Neural progenitor cell (in vitro differentiated cells): ENCODE data around the gene CNIH2. TPM values are rescaled to one million over a fixed set of nuclear protein-coding genes. Genes with fewer than 3 reads are reported as not detected.
A peak's percentile ranks its signal among the peaks of the same experiment; 100 is the strongest.
"Not testable (repeated sequence)": the region's sequence is repeated elsewhere in the genome, so short reads cannot be mapped to it uniquely, and the experiment has no call there.

ENCODE experiments used
- DNase-seq: peaks from one replicate; pipeline ENCODE4 v3.0.0-alpha.2; 2016; ENCODE audit warnings: low spot score
- H2AFZ ChIP-seq: fragments of 200-600 bp; sonication (generic); replicated peaks from 2 replicates; pipeline ENCODE4 v1.6.1; 2016; ENCODE audit warnings: antibody characterized with exemption
- H3F3A ChIP-seq: fragments of 200-600 bp; sonication (generic); 2 replicates; pipeline ENCODE4 v1.6.1; 2016; ENCODE audit warnings: antibody characterized with exemption, low read depth
- H3K27ac ChIP-seq: fragments of 200-600 bp; sonication (generic); 2 replicates; pipeline ENCODE4 v1.5.1; 2016; ENCODE audit warnings: mild to moderate bottlenecking
- H3K27me3 ChIP-seq: fragments of 200-600 bp; sonication (generic); 2 replicates; pipeline ENCODE4 v1.6.1; 2016; ENCODE audit warnings: mild to moderate bottlenecking, moderate library complexity
- H3K36me3 ChIP-seq: fragments of 200-600 bp; sonication (generic); 2 replicates; pipeline ENCODE4 v1.5.1; 2016
- H3K4me1 ChIP-seq: fragments of 200-600 bp; sonication (generic); 2 replicates; pipeline ENCODE4 v1.6.1; 2016; ENCODE audit warnings: mixed run types
- H3K4me2 ChIP-seq: fragments of 200-600 bp; sonication (generic); 2 replicates; pipeline ENCODE4 v1.6.1; 2016
- H3K4me3 ChIP-seq: fragments of 200-600 bp; sonication (generic); 2 replicates; pipeline ENCODE4 v1.5.1; 2016
- H3K79me2 ChIP-seq: fragments of 200-600 bp; sonication (generic); 2 replicates; pipeline ENCODE4 v1.6.1; 2016; ENCODE audit warnings: low read depth
- H3K9ac ChIP-seq: fragments of 200-600 bp; sonication (generic); 2 replicates; pipeline ENCODE4 v1.6.1; 2016
- H3K9me3 ChIP-seq: fragments of 200-600 bp; sonication (generic); 2 replicates; pipeline ENCODE4 v1.5.1; 2016; ENCODE audit warnings: low read depth
- H4K20me1 ChIP-seq: fragments of 200-600 bp; sonication (generic); 2 replicates; pipeline ENCODE4 v1.6.1; 2016; ENCODE audit warnings: low read depth
- H3K27ac Mint-ChIP-seq: 3 replicates; pipeline ENCODE4 v1.8.0; 2021; ENCODE audit warnings: mixed read lengths
- H3K27me3 Mint-ChIP-seq: 2 replicates; pipeline ENCODE4 v1.8.0; 2022; ENCODE audit warnings: low read depth, mild to moderate bottlenecking, inconsistent platforms, moderate library complexity, mixed read lengths; ENCODE audit not compliant: insufficient read depth
- H3K36me3 Mint-ChIP-seq: 3 replicates; pipeline ENCODE4 v1.8.0; 2021; ENCODE audit warnings: mixed read lengths
- H3K4me1 Mint-ChIP-seq: 3 replicates; pipeline ENCODE4 v1.8.0; 2021; ENCODE audit warnings: mixed read lengths
- H3K4me3 Mint-ChIP-seq: 3 replicates; pipeline ENCODE4 v1.8.0; 2021; ENCODE audit warnings: mild to moderate bottlenecking, moderate library complexity, mixed read lengths
- H3K9me3 Mint-ChIP-seq: 3 replicates; pipeline ENCODE4 v1.8.0; 2020; ENCODE audit warnings: mixed read lengths
- CTCF ChIP-seq: fragments of 200-600 bp; sonication (generic); IDR thresholded peaks from 2 replicates; pipeline ENCODE4 v1.5.1; 2017; ENCODE audit warnings: antibody characterized with exemption, mild to moderate bottlenecking
- EZH2 ChIP-seq: fragments of 200-600 bp; sonication (generic); IDR thresholded peaks from 2 replicates; pipeline ENCODE4 v1.6.1; 2017; ENCODE audit warnings: antibody characterized with exemption, mild to moderate bottlenecking, moderate library complexity
- EZH2phosphoT487 ChIP-seq: fragments of 200-600 bp; sonication (generic); IDR thresholded peaks from 2 replicates; pipeline ENCODE4 v1.6.1; 2017; ENCODE audit warnings: antibody characterized with exemption
- total RNA-seq: library from RNA; depleted of rRNA; stranded (reverse); fragments of >200 nt; gene quantifications from 2 replicates; pipeline ENCODE4 v1.2.3, GENCODE V29; 2015; ENCODE audit warnings: low replicate concordance

CNIH2 gene
- total RNA-seq, 1 donor from 2014 or later, result 5.7 TPM

GRCh38 chr11:66251809-66252208 is 26.2 kb upstream of the CNIH2 start:
- H3K4me1 ChIP-seq, result no peaks in the 10 kb centered on the region
- no peaks in the 10 kb centered on the region for H3K36me3 ChIP-seq
- Mint-ChIP-seq H3K27ac (no peak overlapping the region), H3K36me3 (no peaks in the 10 kb centered on the region), H3K9me3 (no peaks in the 10 kb centered on the region), H3K4me1 (peaks cover 10% of the 10 kb centered on the region), H3K4me3 (no peak overlapping the region), H3K27me3 (peaks cover 5% of the 10 kb centered on the region)
- no peaks in the 10 kb centered on the region for H3K27me3 ChIP-seq
- DNase-seq, result no peak
- H3K4me3 ChIP-seq, result no peak overlapping the region
- no peaks in the 10 kb centered on the region for H4K20me1 ChIP-seq
- H3K79me2 ChIP-seq, result no peaks in the 10 kb centered on the region
- H3K4me2 ChIP-seq, result no peak overlapping the region
- no peak overlapping the region for H3K27ac ChIP-seq
- no peak overlapping the region for H2AFZ ChIP-seq
- H3K9me3 ChIP-seq, result no peaks in the 10 kb centered on the region
- H3F3A ChIP-seq, result peaks cover 8% of the 10 kb centered on the region
- no peak overlapping the region for H3K9ac ChIP-seq
- TF ChIP-seq EZH2 (no peak), EZH2phosphoT487 (no peak), CTCF (no peak)

GRCh38 chr11:66253081-66253480 is 24.9 kb upstream of the CNIH2 start:
- Mint-ChIP-seq H3K4me1 (peaks cover 13% of the 10 kb centered on the region), H3K4me3 (peak overlapping the region; percentile 52)
- H3K79me2 ChIP-seq, H3K4me3 ChIP-seq, H2AFZ ChIP-seq, DNase-seq, H3K4me1 ChIP-seq, H3K27ac Mint-ChIP-seq, H3K27me3 ChIP-seq, H3K9me3 ChIP-seq, H3K9ac ChIP-seq, H3K36me3 Mint-ChIP-seq, H4K20me1 ChIP-seq, H3K27ac ChIP-seq, H3K4me2 ChIP-seq, H3K36me3 ChIP-seq, H3K9me3 Mint-ChIP-seq, H3K27me3 Mint-ChIP-seq: not testable (repeated sequence)
- H3F3A ChIP-seq, result peaks cover 19% of the 10 kb centered on the region

GRCh38 chr11:66258473-66258893 is 19.5 kb upstream of the CNIH2 start:
- peak; percentile 10 for TF ChIP-seq CTCF
- no peak for TF ChIP-seq EZH2phosphoT487
- Mint-ChIP-seq H3K36me3 (peaks cover 17% of the 10 kb centered on the region), H3K4me3 (peak overlapping the region; percentile 91), H3K4me1 (peaks cover 23% of the 10 kb centered on the region), H3K9me3 (no peaks in the 10 kb centered on the region), H3K27ac (no peak overlapping the region), H3K27me3 (peaks cover 9% of the 10 kb centered on the region)
- peaks cover 24% of the 10 kb centered on the region for H3F3A ChIP-seq
- no peak for DNase-seq
- no peaks in the 10 kb centered on the region for H3K9me3 ChIP-seq
- peaks cover 17% of the 10 kb centered on the region for H3K79me2 ChIP-seq
- peaks cover 30% of the 10 kb centered on the region for H4K20me1 ChIP-seq
- peak overlapping the region; percentile 61 for H3K9ac ChIP-seq
- H3K27ac ChIP-seq, result no peak overlapping the region
- no peak overlapping the region for H2AFZ ChIP-seq
- peak overlapping the region; percentile 88 for H3K4me2 ChIP-seq
- H3K36me3 ChIP-seq, result peaks cover 4% of the 10 kb centered on the region
- H3K4me1 ChIP-seq, result peaks cover 7% of the 10 kb centered on the region
- H3K4me3 ChIP-seq, result peak overlapping the region; percentile 78
- no peaks in the 10 kb centered on the region for H3K27me3 ChIP-seq

- H3K36me3 ChIP-seq, result peaks cover 4% of the 10 kb centered on the region
- H3K4me1 ChIP-seq, result peaks cover 7% of the 10 kb centered on the region
- DNase-seq, result no peak
- Mint-ChIP-seq H3K4me3 (peak overlapping the region; percentile 91), H3K36me3 (peaks cover 20% of the 10 kb centered on the region), H3K27me3 (peaks cover 9% of the 10 kb centered on the region), H3K27ac (no peak overlapping the region), H3K4me1 (peaks cover 21% of the 10 kb centered on the region), H3K9me3 (no peaks in the 10 kb centered on the region)
- H3K4me2 ChIP-seq, result peak overlapping the region; percentile 88
- TF ChIP-seq EZH2phosphoT487 (no peak), EZH2 (no peak), CTCF (no peak)
- no peak overlapping the region for H2AFZ ChIP-seq
- H3K27me3 ChIP-seq, result no peaks in the 10 kb centered on the region
- peak overlapping the region; percentile 61 for H3K9ac ChIP-seq
- peak overlapping the region; percentile 78 for H3K4me3 ChIP-seq
- peaks cover 20% of the 10 kb centered on the region for H3F3A ChIP-seq
- peaks cover 17% of the 10 kb centered on the region for H3K79me2 ChIP-seq
- H4K20me1 ChIP-seq, result peaks cover 30% of the 10 kb centered on the region
- no peaks in the 10 kb centered on the region for H3K9me3 ChIP-seq
- H3K27ac ChIP-seq, result no peak overlapping the region
Measured at GRCh38 chr11:66259225-66259624, 18.8 kb upstream of the CNIH2 start.
